Stimulated activated CD8-positive, alpha-beta memory T cell treated with anti-CD3 and anti-CD28 coated beads, Interleukin-7, amount 100 ng/mL, for 4 hours (primary cell): Measurements from ENCODE around the gene LMAN2.
"Not testable (repeated sequence)": the region's sequence is repeated elsewhere in the genome, so short reads cannot be mapped to it uniquely, and the experiment has no call there.

Experiments used
- DNase-seq, 2 donors: peaks; one replicate each; pipeline ENCODE4 v3.0.0-alpha.2; 2020; ENCODE audit warnings: low read depth in 2 of 2

LMAN2 gene

GRCh38 chr5:177306674-177307543 lies 44.6 kb downstream of the LMAN2 start:
- no peak for DNase-seq

DNA sequence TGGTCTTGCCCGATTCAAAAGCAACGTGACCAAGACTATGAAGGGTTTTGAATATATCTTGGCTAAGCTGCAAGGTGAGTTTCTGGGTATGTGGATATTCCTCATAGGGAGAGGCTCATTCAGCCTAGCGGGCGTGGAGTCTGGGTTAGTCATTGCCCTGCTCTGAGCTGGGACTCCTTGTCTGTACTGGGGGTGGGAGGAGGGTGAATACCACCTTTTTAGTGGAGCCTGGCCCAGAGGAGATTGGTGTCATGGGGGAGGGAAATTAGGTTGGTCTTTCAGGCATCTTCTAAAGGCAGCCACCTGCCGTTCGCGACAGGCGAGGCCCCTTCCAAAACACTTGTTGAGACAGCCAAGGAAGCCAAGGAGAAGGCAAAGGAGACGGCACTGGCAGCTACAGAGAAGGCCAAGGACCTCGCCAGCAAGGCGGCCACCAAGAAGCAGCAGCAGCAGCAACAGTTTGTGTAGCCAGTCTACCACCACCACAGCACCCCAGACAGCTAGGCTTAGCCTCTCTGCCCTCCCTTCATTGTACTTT lies 45.3 kb downstream of the LMAN2 start:
- DNase-seq = not testable (repeated sequence)

GRCh38 chr5:177304392-177305119 lies 46.9 kb downstream of the LMAN2 start:
- DNase-seq = no peak

DNA sequence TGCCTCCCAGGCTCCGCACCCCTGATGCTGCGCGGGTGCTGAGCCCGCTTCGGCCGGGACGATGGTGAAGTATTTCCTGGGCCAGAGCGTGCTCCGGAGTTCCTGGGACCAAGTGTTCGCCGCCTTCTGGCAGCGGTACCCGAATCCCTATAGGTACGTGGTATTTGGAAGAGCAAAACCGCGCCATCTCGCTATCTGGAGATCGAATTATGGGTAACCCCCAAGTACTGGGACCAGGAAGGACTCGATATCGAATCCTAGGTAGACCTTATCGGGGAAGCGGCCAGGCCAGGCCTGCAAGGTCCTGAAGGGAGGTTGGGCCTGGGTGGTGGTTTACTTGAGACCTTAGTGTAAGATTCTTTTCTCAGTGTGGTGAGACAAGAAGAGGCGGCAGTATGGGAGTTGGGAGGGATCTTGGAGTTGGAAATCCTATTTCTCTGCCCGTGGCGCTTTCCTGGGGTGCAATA lies 47.5 kb downstream of the LMAN2 start:
- DNase-seq = no peak

GRCh38 chr5:177303121-177303924 lies 48.1 kb downstream of the LMAN2 start, which contains the start of the genes PRELID1 and RAB24:
Gene PRELID1 (plus strand): TSS chr5:177303799. CDS start chr5:177303986, 187 bp downstream.
Gene RAB24 (minus strand): TSS chr5:177303719. CDS start chr5:177303288, 431 bp downstream.
- peak; percentile 77 to 86 for DNase-seq

DNA sequence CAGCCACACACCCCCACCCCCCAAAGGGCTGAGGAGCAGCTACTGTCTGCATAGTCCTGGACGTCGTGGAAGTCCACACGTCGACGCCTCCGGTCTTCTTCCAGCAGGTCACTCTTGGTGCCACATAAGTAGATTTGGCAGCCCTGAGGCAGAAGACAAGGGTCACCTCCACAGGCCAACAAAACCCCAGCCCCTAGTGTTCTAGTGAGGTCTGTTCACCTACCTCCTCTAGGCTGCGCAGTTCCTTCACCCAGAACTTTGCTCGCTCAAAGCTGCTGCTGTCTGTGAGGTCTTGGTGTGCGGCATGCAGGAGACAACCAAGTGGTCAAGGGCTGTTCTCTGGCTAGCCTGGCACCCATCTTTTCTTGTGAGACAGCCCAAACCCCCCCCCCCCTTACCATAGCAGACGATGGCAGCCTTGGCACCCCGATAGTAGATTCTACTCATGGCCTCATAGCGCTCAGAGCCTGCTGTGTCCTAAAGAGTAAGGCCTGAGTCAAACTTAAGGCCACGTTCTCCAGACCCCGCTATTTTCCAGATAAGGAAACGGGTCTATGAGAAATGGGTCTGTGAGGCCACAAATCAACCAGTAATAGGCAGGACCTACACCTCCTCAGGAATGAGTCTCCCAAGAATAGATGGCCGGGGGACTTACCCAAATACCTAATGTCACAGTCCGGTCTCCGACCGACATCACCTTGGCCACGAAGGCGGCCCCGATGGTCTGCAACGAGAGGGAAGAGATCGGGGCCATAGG lies 48.9 kb downstream of the LMAN2 start:
- no peak for DNase-seq

- no peak for DNase-seq
Measured at GRCh38 chr5:177301503-177302165, 49.8 kb downstream of the LMAN2 start.

- DNase-seq = no peak
Measured at GRCh38 chr5:177300951-177301350, 50.5 kb downstream of the LMAN2 start.

DNA sequence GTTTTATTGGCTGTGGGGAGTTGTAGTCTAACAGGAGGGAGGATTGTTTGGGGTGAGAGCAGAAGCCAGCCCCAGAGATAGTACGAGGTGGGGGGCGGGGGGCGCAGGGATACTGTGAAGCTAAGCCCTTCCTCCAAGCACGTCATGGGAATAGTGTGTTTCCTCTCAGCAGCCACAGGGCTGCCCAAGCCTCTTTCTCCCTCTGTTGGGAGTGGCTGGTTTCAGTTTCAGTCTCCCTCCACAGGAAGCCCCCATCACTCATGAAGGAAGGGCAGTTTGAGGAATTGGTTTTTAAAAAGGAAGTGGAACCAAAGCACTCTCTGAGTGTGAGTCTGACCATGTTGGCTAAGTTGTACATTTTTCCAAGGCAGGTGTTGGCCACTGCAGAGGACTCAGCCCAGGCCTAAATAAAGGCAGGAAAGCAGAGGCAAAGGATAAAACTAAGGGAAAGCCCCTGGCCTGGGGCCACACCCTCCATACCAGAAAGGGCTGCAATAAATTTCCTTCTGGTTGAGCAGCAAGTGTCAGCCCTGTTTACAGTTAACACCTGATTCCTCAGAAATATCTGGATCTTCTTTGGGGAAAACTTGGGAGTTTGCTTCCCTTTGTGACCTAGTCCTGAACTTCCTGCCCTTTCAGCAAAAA lies 51.1 kb downstream of the LMAN2 start:
- DNase-seq = peak; percentile 60 to 62

DNA sequence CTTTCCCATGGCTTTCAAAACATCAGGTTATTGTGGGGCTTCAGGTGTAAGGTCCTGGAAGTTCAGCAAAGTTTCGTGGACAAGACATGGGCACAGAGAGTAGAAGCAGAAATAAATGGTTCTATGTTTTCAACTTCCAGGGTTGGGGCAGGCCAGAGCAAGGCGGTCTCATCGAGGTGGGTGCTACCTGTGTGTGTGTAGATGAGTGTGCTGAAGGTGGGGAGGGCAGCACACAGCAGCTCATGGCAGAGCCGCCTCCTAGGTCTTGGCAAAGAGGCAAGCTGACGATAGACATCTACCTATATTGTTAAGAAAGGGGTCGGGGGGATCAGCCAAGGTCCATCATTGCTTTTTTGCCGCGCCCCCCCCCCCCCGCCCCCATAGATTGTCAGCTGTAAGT lies 51.8 kb downstream of the LMAN2 start:
- DNase-seq = no peak

GRCh38 chr5:177297922-177298321 lies 53.5 kb downstream of the LMAN2 start:
- DNase-seq = no peak

DNA sequence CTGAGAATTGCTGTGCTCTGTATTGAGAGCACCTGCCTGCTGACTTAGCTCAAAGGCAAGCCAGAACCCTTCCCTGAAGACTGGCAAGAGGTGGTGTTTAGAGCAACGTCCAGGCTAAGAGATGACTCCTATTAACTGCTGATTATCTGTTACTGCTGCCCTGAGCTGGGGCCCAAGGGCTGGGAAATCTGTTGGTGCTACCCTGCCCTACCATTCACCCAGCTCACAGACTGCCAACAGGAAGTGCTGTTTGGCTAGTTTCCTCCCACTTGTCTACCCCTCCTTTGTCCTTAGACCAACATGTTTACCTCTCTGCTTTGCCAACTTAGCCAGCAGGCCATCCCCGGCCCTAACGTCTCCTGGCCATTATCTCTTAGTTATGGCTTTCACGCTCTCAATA lies 54.9 kb downstream of the LMAN2 start:
- no peak for DNase-seq

DNA sequence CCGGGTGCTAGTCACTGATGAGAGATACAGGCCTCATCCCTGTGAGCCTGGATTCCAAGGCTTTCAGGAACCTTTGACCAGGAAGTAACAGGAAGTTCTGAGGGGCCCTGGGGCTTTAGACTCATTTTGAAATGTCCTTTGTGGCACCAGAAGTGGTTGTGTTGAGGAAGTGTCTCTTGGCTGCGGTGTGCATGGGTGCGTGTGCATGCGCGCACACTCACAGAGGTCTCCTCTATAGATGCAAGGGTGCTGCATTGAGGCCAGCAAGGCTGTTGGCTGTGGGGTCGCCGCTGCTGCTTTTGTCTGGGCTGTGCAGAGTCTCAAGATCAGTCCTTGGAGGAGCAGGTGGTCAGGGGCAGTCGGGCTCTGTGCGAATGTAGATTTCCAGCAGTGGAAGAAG lies 55.5 kb downstream of the LMAN2 start:
- DNase-seq = no peak

DNA sequence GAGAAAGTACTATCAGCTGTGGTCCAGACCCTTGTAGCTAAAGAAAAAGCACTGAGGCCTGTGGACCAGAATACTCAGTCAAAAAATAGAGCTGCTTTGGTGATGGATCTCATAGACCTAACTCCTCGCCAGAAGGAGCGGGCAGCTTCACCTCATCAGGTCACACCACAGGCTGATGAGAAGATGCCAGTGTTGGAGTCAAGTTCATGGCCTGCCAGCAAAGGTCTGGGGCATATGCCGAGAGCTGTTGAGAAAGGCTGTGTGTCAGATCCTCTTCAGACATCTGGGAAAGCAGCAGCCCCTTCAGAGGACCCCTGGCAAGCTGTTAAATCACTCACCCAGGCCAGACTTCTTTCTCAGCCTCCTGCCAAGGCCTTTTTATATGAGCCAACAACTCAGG lies 56.8 kb downstream of the LMAN2 start:
- DNase-seq = no peak

DNA sequence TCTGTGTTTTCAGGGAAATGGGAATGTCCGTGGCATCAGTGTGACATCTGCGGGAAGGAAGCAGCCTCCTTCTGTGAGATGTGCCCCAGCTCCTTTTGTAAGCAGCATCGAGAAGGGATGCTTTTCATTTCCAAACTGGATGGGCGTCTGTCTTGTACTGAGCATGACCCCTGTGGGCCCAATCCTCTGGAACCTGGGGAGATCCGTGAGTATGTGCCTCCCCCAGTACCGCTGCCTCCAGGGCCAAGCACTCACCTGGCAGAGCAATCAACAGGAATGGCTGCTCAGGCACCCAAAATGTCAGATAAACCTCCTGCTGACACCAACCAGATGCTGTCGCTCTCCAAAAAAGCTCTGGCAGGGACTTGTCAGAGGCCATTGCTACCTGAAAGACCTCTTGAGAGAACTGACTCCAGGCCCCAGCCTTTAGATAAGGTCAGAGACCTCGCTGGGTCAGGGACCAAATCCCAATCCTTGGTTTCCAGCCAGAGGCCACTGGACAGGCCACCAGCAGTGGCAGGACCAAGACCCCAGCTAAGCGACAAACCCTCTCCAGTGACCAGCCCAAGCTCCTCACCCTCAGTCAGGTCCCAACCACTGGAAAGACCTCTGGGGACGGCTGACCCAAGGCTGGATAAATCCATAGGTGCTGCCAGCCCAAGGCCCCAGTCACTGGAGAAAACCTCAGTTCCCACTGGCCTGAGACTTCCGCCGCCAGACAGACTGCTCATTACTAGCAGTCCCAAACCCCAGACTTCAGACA lies 57.5 kb downstream of the LMAN2 start:
- DNase-seq = no peak

DNA sequence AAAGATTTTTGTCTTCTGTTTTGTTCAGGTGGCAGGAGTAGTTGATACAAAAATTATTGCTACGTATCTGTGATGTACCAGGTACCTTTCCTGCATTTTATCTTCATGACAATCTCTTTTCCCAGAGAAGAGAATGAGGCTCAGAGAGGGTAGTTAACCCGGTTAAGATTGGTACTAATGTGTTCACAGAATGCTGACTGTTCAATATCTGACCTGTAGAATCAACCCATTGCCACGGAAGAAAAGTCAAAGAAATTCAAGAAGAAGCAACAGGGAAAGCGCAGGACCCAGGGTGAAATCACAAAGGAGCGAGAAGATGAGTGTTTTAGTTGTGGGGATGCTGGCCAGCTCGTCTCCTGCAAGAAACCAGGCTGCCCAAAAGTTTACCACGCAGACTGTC lies 59.7 kb downstream of the LMAN2 start:
- DNase-seq = no peak

- no peak for DNase-seq
Measured at GRCh38 chr5:177290816-177291596, 60.5 kb downstream of the LMAN2 start.

DNA sequence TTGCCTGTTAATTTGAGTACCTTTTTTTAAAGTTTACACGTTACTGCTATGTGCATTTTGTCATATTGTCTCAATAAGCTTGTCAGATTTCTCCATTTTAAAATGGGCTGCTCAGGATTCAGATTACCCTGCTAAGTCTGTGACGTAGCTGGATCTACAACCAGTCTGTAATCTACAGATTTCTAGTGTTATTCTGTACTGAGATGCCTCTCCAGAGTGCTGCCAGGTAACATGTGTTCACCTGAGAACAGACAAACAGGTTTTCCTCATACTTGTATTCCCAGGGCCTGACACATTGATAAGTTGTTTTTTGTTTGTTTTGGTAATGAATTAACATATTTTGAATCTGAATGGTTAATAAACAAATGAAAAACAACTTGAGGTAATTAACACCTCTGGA lies 63.3 kb downstream of the LMAN2 start:
- no peak for DNase-seq
